ENCODE results near the gene KRT71.

DNA sequence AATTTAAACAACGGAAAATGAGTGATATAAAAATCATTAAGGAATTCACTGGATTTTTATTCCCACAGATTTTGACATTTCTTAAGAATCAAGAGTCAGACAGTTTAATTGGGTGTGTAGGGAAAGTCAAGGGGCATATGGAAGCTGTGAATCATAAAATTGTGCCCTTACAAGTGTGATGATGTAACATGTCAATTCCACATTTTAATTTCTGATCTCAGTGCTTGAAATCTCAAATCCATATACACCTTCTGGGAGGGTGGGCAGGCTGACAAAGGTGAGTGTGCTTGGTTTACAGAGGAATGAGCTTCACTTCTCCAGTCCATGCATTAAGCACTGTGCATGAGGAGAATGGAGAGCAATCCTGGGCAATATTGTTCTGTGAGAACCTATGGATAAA, 58.8 kb downstream of the KRT71 start:
- TF ChIP-seq, protein P1, sequence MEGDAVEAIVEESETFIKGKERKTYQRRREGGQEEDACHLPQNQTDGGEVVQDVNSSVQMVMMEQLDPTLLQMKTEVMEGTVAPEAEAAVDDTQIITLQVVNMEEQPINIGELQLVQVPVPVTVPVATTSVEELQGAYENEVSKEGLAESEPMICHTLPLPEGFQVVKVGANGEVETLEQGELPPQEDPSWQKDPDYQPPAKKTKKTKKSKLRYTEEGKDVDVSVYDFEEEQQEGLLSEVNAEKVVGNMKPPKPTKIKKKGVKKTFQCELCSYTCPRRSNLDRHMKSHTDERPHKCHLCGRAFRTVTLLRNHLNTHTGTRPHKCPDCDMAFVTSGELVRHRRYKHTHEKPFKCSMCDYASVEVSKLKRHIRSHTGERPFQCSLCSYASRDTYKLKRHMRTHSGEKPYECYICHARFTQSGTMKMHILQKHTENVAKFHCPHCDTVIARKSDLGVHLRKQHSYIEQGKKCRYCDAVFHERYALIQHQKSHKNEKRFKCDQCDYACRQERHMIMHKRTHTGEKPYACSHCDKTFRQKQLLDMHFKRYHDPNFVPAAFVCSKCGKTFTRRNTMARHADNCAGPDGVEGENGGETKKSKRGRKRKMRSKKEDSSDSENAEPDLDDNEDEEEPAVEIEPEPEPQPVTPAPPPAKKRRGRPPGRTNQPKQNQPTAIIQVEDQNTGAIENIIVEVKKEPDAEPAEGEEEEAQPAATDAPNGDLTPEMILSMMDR (IDR thresholded peaks at IDR 0.05) = no peak
- TF ChIP-seq POLR2A (IDR thresholded peaks at IDR 0.05) = no peak
